Kidney (tissue), 14 donors: ENCODE results near the gene MISP. TPM values are rescaled to one million over a fixed set of nuclear protein-coding genes. Genes with fewer than 3 reads are reported as not detected.
A peak's percentile ranks its signal among the peaks of the same experiment; 100 is the strongest.

ENCODE experiments used
- DNase-seq, 5 donors: peaks; one replicate each; pipeline ENCODE4 v3.0.0-alpha.2; 2013 to 2020
- FAIRE-seq: peaks from 2 replicates; lab custom pipeline; 2012; peaks lifted over from hg19 to GRCh38; lab: Jason Lieb, UNC
- H3K27ac ChIP-seq, 2 donors: one replicate each; pipeline ENCODE4 v1.7.0; 2013; ENCODE audit warnings: low read depth in 2 of 2, low read length in 2 of 2, inconsistent platforms in 1 of 2
- H3K27me3 ChIP-seq: one replicate; pipeline ENCODE4 v1.7.1; 2013; ENCODE audit warnings: low read length, inconsistent platforms; ENCODE audit not compliant: control insufficient read depth, insufficient read depth
- H3K36me3 ChIP-seq, 3 donors: one replicate each; pipeline versions ENCODE4 v1.7.0 to v1.7.1; 2013; ENCODE audit warnings: low read length in 3 of 3, control low read depth in 1 of 3, inconsistent platforms in 1 of 3; ENCODE audit not compliant: insufficient read depth in 3 of 3, control insufficient read depth in 2 of 3
- H3K4me1 ChIP-seq, 3 donors: one replicate each; pipeline versions ENCODE4 v1.7.0 to v1.7.1; 2013; ENCODE audit warnings: low read length in 3 of 3, inconsistent platforms in 1 of 3, low read depth in 1 of 3; ENCODE audit not compliant: control insufficient read depth in 2 of 3, insufficient read depth in 2 of 3
- H3K4me3 ChIP-seq, 3 donors: one replicate each; pipeline versions ENCODE4 v1.7.0 to v1.8.1; 2013; ENCODE audit warnings: low read length in 3 of 3, control low read depth in 1 of 3, inconsistent platforms in 1 of 3
- H3K9ac ChIP-seq, 3 donors: one replicate each; pipeline versions ENCODE4 v1.7.0 to v1.7.1; 2013; ENCODE audit warnings: low read length in 3 of 3, control low read depth in 1 of 3, inconsistent platforms in 1 of 3
- H3K9me3 ChIP-seq, 3 donors: one replicate each; pipeline versions ENCODE4 v1.7.0 to v1.7.1; 2013; ENCODE audit warnings: low read length in 3 of 3, control low read depth in 1 of 3, inconsistent platforms in 1 of 3; ENCODE audit not compliant: control insufficient read depth in 2 of 3, insufficient read depth in 1 of 3
- CTCF ChIP-seq: IDR thresholded peaks from 3 replicates; pipeline ENCODE4 v1.5.1; 2012; ENCODE audit warnings: mild to moderate bottlenecking, moderate library complexity, borderline replicate concordance; ENCODE audit not compliant: insufficient read depth; ENCODE audit errors: extremely low read depth
- intact Hi-C: fragments of 100-400 bp; cut with DNase I; formaldehyde crosslinking; loops from one replicate; pipeline ENCODE4 v1.11.1; 2022
- polyA plus RNA-seq: library from polyadenylated mRNA; stranded (reverse); fragments of 350-450 nt; fragmentation: Illumina TruSeq; extraction: RNeasy Lipid Tissue Mini Kit (QIAGEN cat#74804); gene quantifications from one replicate; pipeline ENCODE4 v1.2.3, GENCODE V29; 2014; ENCODE audit warnings: low read depth, low replicate concordance; ENCODE audit not compliant: insufficient read depth
- total RNA-seq: library from RNA; stranded (reverse); fragmentation: NEBNext Ultra II Directional; extraction: Animal tissue kit (Norgen Biotek cat#: 25700); gene quantifications from one replicate; pipeline ENCODE4 v1.2.1, GENCODE V29; 2021
- donor health status: control.
- donor health status: control.
- donor health status: control.
- donor health status: control.
- donor health status: control.
- donor health status: DM: yes; HTN: yes; CAD: no.
- donor health status: Normal renal cell carcinoma (clear cell type).

MISP gene
- total and polyA plus RNA-seq, 2 donors from 2014 or later, result 17.8 to 19.6 TPM

- H3K27ac ChIP-seq, result peak overlapping the region; percentile 73 to 82
- DNase-seq (peak in 3 of 5 donors; percentile 66 to 79 (median 75)), FAIRE-seq (no peak)
- intact Hi-C loops, result no loop called here
- H3K9me3 ChIP-seq, result no peaks in the 10 kb centered on the region
- H3K36me3 ChIP-seq, result peaks cover 0 to 6% (median 4%) of the 10 kb centered on the region in 3 donors
- H3K9ac ChIP-seq, result peak overlapping the region; percentile 26 to 84 (median 58)
- peaks cover 0 to 44% (median 25%) of the 10 kb centered on the region in 3 donors for H3K4me1 ChIP-seq
- no peak for TF ChIP-seq CTCF
- no peaks in the 10 kb centered on the region for H3K27me3 ChIP-seq
- H3K4me3 ChIP-seq, result peak overlapping the region; percentile 78 to 93 (median 87)
Observed at GRCh38 chr19:799076-799881, 48.4 kb downstream of the MISP start.

- peaks cover 0 to 44% (median 25%) of the 10 kb centered on the region in 3 donors for H3K4me1 ChIP-seq
- H3K27me3 ChIP-seq, result no peaks in the 10 kb centered on the region
- peaks cover 0 to 18% (median 12%) of the 10 kb centered on the region in 3 donors for H3K36me3 ChIP-seq
- intact Hi-C loops, result no loop called here
- H3K9ac ChIP-seq, result peak overlapping the region in 2 of 3 donors; percentile 22 to 60
- no peak for TF ChIP-seq CTCF
- H3K4me3 ChIP-seq, result peak overlapping the region in 2 of 3 donors; percentile 39 to 46
- DNase-seq (peak in 1 of 5 donors; percentile 81), FAIRE-seq (no peak)
- H3K27ac ChIP-seq, result peak overlapping the region in 1 of 2 donors; percentile 41
- H3K9me3 ChIP-seq, result no peaks in the 10 kb centered on the region
Observed at GRCh38 chr19:800360-801029, 49.6 kb downstream of the MISP start.

GRCh38 chr19:801030-801860 lies 50.3 kb downstream of the MISP start:
- peaks cover 0 to 44% (median 25%) of the 10 kb centered on the region in 3 donors for H3K4me1 ChIP-seq
- H3K27me3 ChIP-seq, result no peaks in the 10 kb centered on the region
- no peaks in the 10 kb centered on the region for H3K9me3 ChIP-seq
- TF ChIP-seq CTCF, result no peak
- intact Hi-C loops, result no loop called here
- DNase-seq (peak in 4 of 5 donors; percentile 54 to 89 (median 65)), FAIRE-seq (no peak)
- H3K36me3 ChIP-seq, result peaks cover 0 to 22% (median 14%) of the 10 kb centered on the region in 3 donors
- peak overlapping the region in 1 of 3 donors; percentile 55 for H3K9ac ChIP-seq
- H3K27ac ChIP-seq, result peak overlapping the region in 1 of 2 donors; percentile 41
- H3K4me3 ChIP-seq, result peak overlapping the region in 1 of 3 donors; percentile 46
